Kidney (tissue), 14 donors: Measurements from ENCODE around the gene SLC25A13. TPM values are rescaled to one million over a fixed set of nuclear protein-coding genes. Genes with fewer than 3 reads are reported as not detected.

Source experiments
- DNase-seq, 5 donors: peaks; one replicate each; pipeline ENCODE4 v3.0.0-alpha.2; 2013 to 2020
- FAIRE-seq: peaks from 2 replicates; lab custom pipeline; 2012; peaks lifted over from hg19 to GRCh38; lab: Jason Lieb, UNC
- H3K27ac ChIP-seq, 2 donors: one replicate each; pipeline ENCODE4 v1.7.0; 2013; ENCODE audit warnings: low read depth in 2 of 2, low read length in 2 of 2, inconsistent platforms in 1 of 2
- H3K27me3 ChIP-seq: one replicate; pipeline ENCODE4 v1.7.1; 2013; ENCODE audit warnings: low read length, inconsistent platforms; ENCODE audit not compliant: control insufficient read depth, insufficient read depth
- H3K36me3 ChIP-seq, 3 donors: one replicate each; pipeline versions ENCODE4 v1.7.0 to v1.7.1; 2013; ENCODE audit warnings: low read length in 3 of 3, control low read depth in 1 of 3, inconsistent platforms in 1 of 3; ENCODE audit not compliant: insufficient read depth in 3 of 3, control insufficient read depth in 2 of 3
- H3K4me1 ChIP-seq, 3 donors: one replicate each; pipeline versions ENCODE4 v1.7.0 to v1.7.1; 2013; ENCODE audit warnings: low read length in 3 of 3, inconsistent platforms in 1 of 3, low read depth in 1 of 3; ENCODE audit not compliant: control insufficient read depth in 2 of 3, insufficient read depth in 2 of 3
- H3K4me3 ChIP-seq, 3 donors: one replicate each; pipeline versions ENCODE4 v1.7.0 to v1.8.1; 2013; ENCODE audit warnings: low read length in 3 of 3, control low read depth in 1 of 3, inconsistent platforms in 1 of 3
- H3K9ac ChIP-seq, 3 donors: one replicate each; pipeline versions ENCODE4 v1.7.0 to v1.7.1; 2013; ENCODE audit warnings: low read length in 3 of 3, control low read depth in 1 of 3, inconsistent platforms in 1 of 3
- H3K9me3 ChIP-seq, 3 donors: one replicate each; pipeline versions ENCODE4 v1.7.0 to v1.7.1; 2013; ENCODE audit warnings: low read length in 3 of 3, control low read depth in 1 of 3, inconsistent platforms in 1 of 3; ENCODE audit not compliant: control insufficient read depth in 2 of 3, insufficient read depth in 1 of 3
- CTCF ChIP-seq: IDR thresholded peaks from 3 replicates; pipeline ENCODE4 v1.5.1; 2012; ENCODE audit warnings: mild to moderate bottlenecking, moderate library complexity, borderline replicate concordance; ENCODE audit not compliant: insufficient read depth; ENCODE audit errors: extremely low read depth
- intact Hi-C: fragments of 100-400 bp; cut with DNase I; formaldehyde crosslinking; loops from one replicate; pipeline ENCODE4 v1.11.1; 2022
- polyA plus RNA-seq: library from polyadenylated mRNA; stranded (reverse); fragments of 350-450 nt; fragmentation: Illumina TruSeq; extraction: RNeasy Lipid Tissue Mini Kit (QIAGEN cat#74804); gene quantifications from one replicate; pipeline ENCODE4 v1.2.3, GENCODE V29; 2014; ENCODE audit warnings: low read depth, low replicate concordance; ENCODE audit not compliant: insufficient read depth
- total RNA-seq: library from RNA; stranded (reverse); fragmentation: NEBNext Ultra II Directional; extraction: Animal tissue kit (Norgen Biotek cat#: 25700); gene quantifications from one replicate; pipeline ENCODE4 v1.2.1, GENCODE V29; 2021
- donor health status: control.
- donor health status: control.
- donor health status: control.
- donor health status: control.
- donor health status: control.
- donor health status: DM: yes; HTN: yes; CAD: no.
- donor health status: Normal renal cell carcinoma (clear cell type).

The SLC25A13 gene
- total and polyA plus RNA-seq, 2 donors from 2014 or later, result 23.9 to 32.1 TPM

- no peak overlapping the region for H3K9ac ChIP-seq
- H3K27ac ChIP-seq, result no peak overlapping the region
- DNase-seq, result no peak
- intact Hi-C loops, result no loop called here
- H3K4me3 ChIP-seq, result no peak overlapping the region
- no peaks in the 10 kb centered on the region for H3K27me3 ChIP-seq
- no peak for FAIRE-seq
- no peak for TF ChIP-seq CTCF
- H3K9me3 ChIP-seq, result no peaks in the 10 kb centered on the region
- H3K36me3 ChIP-seq, result no peaks in the 10 kb centered on the region
- no peaks in the 10 kb centered on the region for H3K4me1 ChIP-seq
These were observed 221.2 kb downstream of the SLC25A13 start for GRCh38 chr7:96100737-96101136.

- TF ChIP-seq CTCF, result no peak
- DNase-seq, result no peak
- no peaks in the 10 kb centered on the region for H3K27me3 ChIP-seq
- no peak for FAIRE-seq
- no peaks in the 10 kb centered on the region for H3K4me1 ChIP-seq
- H3K9ac ChIP-seq, result no peak overlapping the region
- H3K36me3 ChIP-seq, result no peaks in the 10 kb centered on the region
- no peaks in the 10 kb centered on the region for H3K9me3 ChIP-seq
- H3K4me3 ChIP-seq, result no peak overlapping the region
- H3K27ac ChIP-seq, result no peak overlapping the region
- intact Hi-C loops, result no loop called here
These were observed 224.1 kb downstream of the SLC25A13 start for GRCh38 chr7:96097835-96098234.

- H3K4me1 ChIP-seq, result no peaks in the 10 kb centered on the region
- no peaks in the 10 kb centered on the region for H3K36me3 ChIP-seq
- no peaks in the 10 kb centered on the region for H3K9me3 ChIP-seq
- intact Hi-C loops, result no loop called here
- H3K9ac ChIP-seq, result no peak overlapping the region
- H3K27ac ChIP-seq, result no peak overlapping the region
- FAIRE-seq (no peak), DNase-seq (no peak)
- no peak for TF ChIP-seq CTCF
- no peaks in the 10 kb centered on the region for H3K27me3 ChIP-seq
- H3K4me3 ChIP-seq, result no peak overlapping the region
These were observed 228.5 kb downstream of the SLC25A13 start for GRCh38 chr7:96093435-96093834.

GRCh38 chr7:96090756-96091155 lies 231.1 kb downstream of the SLC25A13 start:
- FAIRE-seq (no peak), DNase-seq (no peak)
- Histone ChIP-seq H3K4me3 (no peak overlapping the region), H3K27ac (no peak overlapping the region), H3K9me3 (no peaks in the 10 kb centered on the region), H3K27me3 (no peaks in the 10 kb centered on the region), H3K9ac (no peak overlapping the region), H3K4me1 (no peaks in the 10 kb centered on the region), H3K36me3 (no peaks in the 10 kb centered on the region)
- TF ChIP-seq CTCF, result no peak
- intact Hi-C loops, result no loop called here
